ENCODE data around the gene NRF1.
"Not testable (repeated sequence)": the region's sequence is repeated elsewhere in the genome, so short reads cannot be mapped to it uniquely, and the experiment has no call there.

NRF1 gene

GRCh38 chr7:129607471-129608120 is 3.9 kb upstream of the NRF1 start:
- DNase-seq: no peak

- no peak for DNase-seq
These were observed 1.9 kb upstream of the NRF1 start for GRCh38 chr7:129609666-129610065.

GRCh38 chr7:129610709-129611245 is 743 bp upstream of the NRF1 start:
- peak; percentile 71 for DNase-seq

GRCh38 chr7:129612112-129613015 is 844 bp downstream of the NRF1 start:
- DNase-seq: peak; percentile 59

GRCh38 chr7:129613016-129613337 is 1.5 kb downstream of the NRF1 start:
- DNase-seq: no peak

- no peak for DNase-seq
These were observed 3.5 kb downstream of the NRF1 start for GRCh38 chr7:129615018-129615417.

GRCh38 chr7:129616530-129616929 is 5.0 kb downstream of the NRF1 start:
- no peak for DNase-seq

GRCh38 chr7:129617178-129617577 is 5.7 kb downstream of the NRF1 start:
- DNase-seq: no peak

GRCh38 chr7:129617652-129618051 is 6.1 kb downstream of the NRF1 start:
- DNase-seq: no peak

- no peak for DNase-seq
These were observed 15.4 kb downstream of the NRF1 start for GRCh38 chr7:129626896-129627295.

- DNase-seq: no peak
These were observed 18.8 kb downstream of the NRF1 start for GRCh38 chr7:129630341-129630740.

- DNase-seq: no peak
These were observed 23.0 kb downstream of the NRF1 start for GRCh38 chr7:129634361-129635034.

- DNase-seq: peak; percentile 34
These were observed 23.9 kb downstream of the NRF1 start for GRCh38 chr7:129635300-129636029.

- not testable (repeated sequence) for DNase-seq
These were observed 24.6 kb downstream of the NRF1 start for GRCh38 chr7:129636030-129636550.

- no peak for DNase-seq
These were observed 25.1 kb downstream of the NRF1 start for GRCh38 chr7:129636641-129637040.

- DNase-seq: no peak
These were observed 28.9 kb downstream of the NRF1 start for GRCh38 chr7:129640400-129640799.

GRCh38 chr7:129642871-129643549 is 31.5 kb downstream of the NRF1 start:
- DNase-seq: no peak

GRCh38 chr7:129643550-129644170 is 32.1 kb downstream of the NRF1 start:
- DNase-seq: no peak

GRCh38 chr7:129644634-129645230 is 33.2 kb downstream of the NRF1 start:
- DNase-seq: peak; percentile 54

- peak; percentile 33 for DNase-seq
These were observed 35.0 kb downstream of the NRF1 start for GRCh38 chr7:129646369-129647021.
